GM23248 (cell line): ENCODE results near the gene TMEM123. TPM values are rescaled to one million over a fixed set of nuclear protein-coding genes. Genes with fewer than 3 reads are reported as not detected.

ENCODE experiments used
- DNase-seq: peaks from one replicate; pipeline ENCODE4 v3.0.0-alpha.2; 2015
- H2AFZ ChIP-seq: fragments of 200-600 bp; sonication (generic); 2 replicates; pipeline ENCODE4 v1.6.1; 2016; ENCODE audit warnings: antibody characterized with exemption
- H3F3A ChIP-seq: fragments of 200-600 bp; sonication (generic); 2 replicates; pipeline ENCODE4 v1.6.1; 2016; ENCODE audit warnings: mild to moderate bottlenecking, antibody characterized with exemption, mixed run types; ENCODE audit not compliant: insufficient read depth
- H3K27ac ChIP-seq: fragments of 200-600 bp; sonication (generic); 2 replicates; pipeline ENCODE4 v1.5.1; 2016; ENCODE audit warnings: mild to moderate bottlenecking
- H3K27me3 ChIP-seq: fragments of 200-600 bp; sonication (generic); replicated peaks from 2 replicates; pipeline ENCODE4 v1.6.1; 2016; ENCODE audit warnings: mild to moderate bottlenecking; ENCODE audit not compliant: insufficient read depth
- H3K36me3 ChIP-seq: fragments of 200-600 bp; sonication (generic); 2 replicates; pipeline ENCODE4 v1.6.1; 2016; ENCODE audit warnings: low read depth, mild to moderate bottlenecking
- H3K4me1 ChIP-seq: fragments of 200-600 bp; sonication (generic); 2 replicates; pipeline ENCODE4 v1.6.1; 2016; ENCODE audit warnings: mild to moderate bottlenecking; ENCODE audit not compliant: insufficient read depth
- H3K4me2 ChIP-seq: fragments of 200-600 bp; sonication (generic); one replicate; pipeline ENCODE4 v1.6.1; 2016; ENCODE audit warnings: mild to moderate bottlenecking; ENCODE audit not compliant: unreplicated experiment
- H3K4me3 ChIP-seq: fragments of 200-600 bp; sonication (generic); 2 replicates; pipeline ENCODE4 v1.5.1; 2016; ENCODE audit warnings: mild to moderate bottlenecking
- H3K79me2 ChIP-seq: fragments of 200-600 bp; sonication (generic); 2 replicates; pipeline ENCODE4 v1.6.1; 2016; ENCODE audit warnings: mild to moderate bottlenecking; ENCODE audit not compliant: insufficient read depth
- H3K9ac ChIP-seq: fragments of 200-600 bp; sonication (generic); 2 replicates; pipeline ENCODE4 v1.6.1; 2016; ENCODE audit warnings: mild to moderate bottlenecking
- H3K9me2 ChIP-seq: fragments of 200-600 bp; sonication (generic); 2 replicates; pipeline ENCODE4 v1.6.1; 2016; ENCODE audit warnings: mixed run types, mild to moderate bottlenecking, moderate library complexity; ENCODE audit not compliant: insufficient read depth
- H3K9me3 ChIP-seq: fragments of 200-600 bp; sonication (generic); one replicate; pipeline ENCODE4 v1.6.1; 2017; ENCODE audit warnings: low read depth
- H4K20me1 ChIP-seq: fragments of 200-600 bp; sonication (generic); 2 replicates; pipeline ENCODE4 v1.6.0; 2016; ENCODE audit not compliant: insufficient read depth
- EZH2 ChIP-seq: fragments of 200-600 bp; sonication (generic); IDR thresholded peaks from 2 replicates; pipeline ENCODE4 v1.6.1; 2018; ENCODE audit warnings: antibody characterized with exemption, mild to moderate bottlenecking; ENCODE audit not compliant: insufficient read depth, poor library complexity, severe bottlenecking
- EZH2phosphoT487 ChIP-seq: fragments of 200-600 bp; sonication (generic); IDR thresholded peaks from 2 replicates; pipeline ENCODE4 v1.6.1; 2018; ENCODE audit warnings: antibody characterized with exemption, moderate library complexity, mild to moderate bottlenecking, low read depth; ENCODE audit not compliant: insufficient read depth
- WGBS, 2 experiments: methylation state at CpG; one replicate each; pipeline ENCODE4 v1.1.6; 2015 to 2017; ENCODE audit warnings: low lambda C conversion rate in 2 of 2, low coverage in 1 of 2; ENCODE audit errors: missing lambda C conversion rate in 2 of 2; 5-methylcytosine and 5-hydroxymethylcytosine counted together
- in situ Hi-C: fragments of 300-500 bp; cut with MboI; formaldehyde crosslinking; loops from 2 replicates; pipeline ENCODE4 v1.15.0; 2020
- polyA plus RNA-seq: library from polyadenylated mRNA; unstranded; fragments of >200 nt; fragmentation: Nextera tagmentation; extraction: Ambion mirVana; gene quantifications from 2 replicates; pipeline ENCODE4 v1.2.1, GENCODE V29; 2016
- total RNA-seq: library from RNA; depleted of rRNA; stranded (reverse); fragments of >200 nt; shearing (Covaris generic); gene quantifications from 2 replicates; pipeline ENCODE4 v1.2.3, GENCODE V29; 2014

TMEM123 gene
- total and polyA plus RNA-seq, 2 experiments from 2014 or later = 106 to 113 TPM

DNA sequence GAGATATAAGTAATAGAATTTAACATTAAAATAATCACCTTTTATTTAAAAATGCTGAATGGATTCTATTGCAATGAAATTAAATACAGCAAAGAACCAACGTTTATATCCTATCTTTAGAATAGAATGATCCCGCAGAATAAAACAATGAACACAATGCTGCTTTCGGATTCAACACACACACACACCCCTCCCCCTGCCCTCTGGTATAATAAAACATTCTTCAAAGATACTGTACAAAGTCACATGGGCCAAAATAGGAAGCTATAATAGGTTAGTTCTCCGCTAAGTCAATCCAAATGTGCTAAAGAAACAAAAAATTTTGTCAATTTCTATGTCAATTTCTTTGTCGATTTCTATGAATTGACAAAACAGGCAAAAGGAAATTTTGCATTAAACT is 47.1 kb downstream of the TMEM123 start:
- Histone ChIP-seq H3K27ac (no peak overlapping the region), H3K9ac (no peak overlapping the region), H4K20me1 (no peaks in the 10 kb centered on the region; the same call in 1 of the 2 replicates), H3K4me1 (no peaks in the 10 kb centered on the region), H2AFZ (no peak overlapping the region), H3K9me3 (no peaks in the 10 kb centered on the region), H3K4me2 (no peak overlapping the region), H3K4me3 (no peak overlapping the region), H3K79me2 (peaks cover 90% of the 10 kb centered on the region), H3F3A (peaks cover 35% of the 10 kb centered on the region; the same call in 1 of the 2 replicates), H3K27me3 (no peaks in the 10 kb centered on the region), H3K36me3 (peaks cover 27% of the 10 kb centered on the region), H3K9me2 (no peaks in the 10 kb centered on the region)
- DNase-seq = no peak
- in situ Hi-C loops = no loop called here
- 90% methylated on average over 5 of the region's 5 CpGs for WGBS, 2 experiments
- no peak for TF ChIP-seq EZH2phosphoT487
- no peak for TF ChIP-seq EZH2

DNA sequence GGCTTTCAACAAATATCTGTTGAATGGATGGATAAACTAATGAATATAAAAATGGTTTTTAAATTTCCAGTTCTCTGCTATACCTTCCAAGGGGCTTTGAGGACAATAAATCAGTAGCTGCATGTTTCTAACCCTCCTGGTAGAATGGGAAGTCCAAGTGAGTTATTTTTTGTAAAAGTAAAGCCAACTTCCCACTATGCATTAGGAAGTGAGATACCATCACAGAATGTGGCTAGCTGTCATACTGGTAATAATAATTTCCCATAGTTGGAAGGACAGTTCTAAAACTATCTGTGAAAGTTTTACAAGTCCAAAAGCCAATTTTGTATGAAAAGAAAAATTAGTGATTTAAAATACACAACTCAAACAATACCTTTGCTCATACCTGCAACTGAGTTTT is 50.0 kb downstream of the TMEM123 start:
- no peaks in the 10 kb centered on the region for H3K9me2 ChIP-seq
- H4K20me1 ChIP-seq = no peaks in the 10 kb centered on the region
- no peak overlapping the region for H3K9ac ChIP-seq
- no peak overlapping the region for H3K27ac ChIP-seq
- TF ChIP-seq EZH2phosphoT487 (no peak), EZH2 (no peak)
- peaks cover 45% of the 10 kb centered on the region for H3K36me3 ChIP-seq
- DNase-seq = no peak
- 0 out of 2 replicates have a peak, but pooled peaks cover 1% of the 10 kb centered on the region for H3K4me1 ChIP-seq
- H3F3A ChIP-seq = peaks cover 30% of the 10 kb centered on the region
- H2AFZ ChIP-seq = no peak overlapping the region
- peaks cover 90% of the 10 kb centered on the region for H3K79me2 ChIP-seq
- H3K4me2 ChIP-seq = no peak overlapping the region
- no peaks in the 10 kb centered on the region for H3K9me3 ChIP-seq
- no peaks in the 10 kb centered on the region for H3K27me3 ChIP-seq
- H3K4me3 ChIP-seq = no peak overlapping the region
- in situ Hi-C loops = no loop called here

GRCh38 chr11:102401905-102402304 is 50.7 kb downstream of the TMEM123 start:
- WGBS, 2 experiments = 97 to 98% methylated on average over 3 of the region's 3 CpGs

GRCh38 chr11:102400603-102401002 is 52.0 kb downstream of the TMEM123 start:
- Histone ChIP-seq H3K36me3 (peaks cover 48% of the 10 kb centered on the region), H3K27ac (no peak overlapping the region), H3K27me3 (no peaks in the 10 kb centered on the region), H3K9me2 (no peaks in the 10 kb centered on the region), H2AFZ (no peak overlapping the region), H3K4me2 (no peak overlapping the region), H3F3A (peaks cover 41% of the 10 kb centered on the region), H3K9ac (no peak overlapping the region), H4K20me1 (no peaks in the 10 kb centered on the region), H3K9me3 (no peaks in the 10 kb centered on the region), H3K4me1 (peaks cover 9% of the 10 kb centered on the region; the same call in 1 of the 2 replicates), H3K4me3 (no peak overlapping the region), H3K79me2 (peaks cover 92% of the 10 kb centered on the region)
- no peak for TF ChIP-seq EZH2
- no peak for TF ChIP-seq EZH2phosphoT487
- in situ Hi-C loops = no loop called here
- 88 to 90% methylated on average over 5 of the region's 5 CpGs for WGBS, 2 experiments
- DNase-seq = no peak

More at GRCh38 chr11:102401905-102402304, 50.7 kb downstream of the TMEM123 start:
- Histone ChIP-seq H3K9me3 (no peaks in the 10 kb centered on the region), H3K4me2 (no peak overlapping the region), H3K9me2 (no peaks in the 10 kb centered on the region), H3K9ac (no peak overlapping the region), H3K27me3 (no peaks in the 10 kb centered on the region), H3K4me3 (no peak overlapping the region), H3K4me1 (peaks cover 8% of the 10 kb centered on the region; the same call in 1 of the 2 replicates), H3K27ac (no peak overlapping the region), H3F3A (peaks cover 29% of the 10 kb centered on the region), H3K79me2 (peaks cover 90% of the 10 kb centered on the region), H3K36me3 (peaks cover 45% of the 10 kb centered on the region), H4K20me1 (no peaks in the 10 kb centered on the region), H2AFZ (no peak overlapping the region)
- DNase-seq = no peak
- in situ Hi-C loops = no loop called here
- no peak for TF ChIP-seq EZH2phosphoT487
- no peak for TF ChIP-seq EZH2

GRCh38 chr11:102399189-102399588 is 53.4 kb downstream of the TMEM123 start:
- Histone ChIP-seq H3K4me2 (no peak overlapping the region), H3K27ac (no peak overlapping the region), H3K9me2 (no peaks in the 10 kb centered on the region), H3K4me3 (no peak overlapping the region), H3K9me3 (no peaks in the 10 kb centered on the region), H3F3A (peaks cover 44% of the 10 kb centered on the region), H2AFZ (no peak overlapping the region), H3K79me2 (peaks cover 93% of the 10 kb centered on the region), H3K4me1 (peaks cover 9% of the 10 kb centered on the region; the same call in 1 of the 2 replicates), H3K27me3 (no peaks in the 10 kb centered on the region), H3K36me3 (peaks cover 54% of the 10 kb centered on the region), H3K9ac (no peak overlapping the region), H4K20me1 (no peaks in the 10 kb centered on the region)
- in situ Hi-C loops = no loop called here
- no peak for DNase-seq
- 94 to 100% methylated on average over 2 of the region's 2 CpGs for WGBS, 2 experiments
- TF ChIP-seq EZH2 (no peak), EZH2phosphoT487 (no peak)
